H9 (cell line): ENCODE results near the gene TAF9B. TPM values are rescaled to one million over a fixed set of nuclear protein-coding genes. Genes with fewer than 3 reads are reported as not detected.
A peak's percentile ranks its signal among the peaks of the same experiment; 100 is the strongest.

Experiments used
- DNase-seq: peaks from one replicate; pipeline ENCODE4 v3.0.0-alpha.2; 2017
- H2AFZ ChIP-seq: one replicate; pipeline ENCODE4 v1.6.1; 2013; ENCODE audit warnings: mild to moderate bottlenecking, low read length, control low read depth, moderate library complexity
- H2AK5ac ChIP-seq: 2 replicates; pipeline ENCODE4 v1.6.1; 2013; ENCODE audit warnings: low read length, control low read depth, mixed read lengths; ENCODE audit not compliant: insufficient read length
- H2BK120ac ChIP-seq: one replicate; pipeline ENCODE4 v1.6.1; 2013; ENCODE audit warnings: low read depth, mild to moderate bottlenecking, low read length, control low read depth, inconsistent platforms; ENCODE audit not compliant: poor library complexity, severe bottlenecking
- H2BK12ac ChIP-seq: 2 replicates; pipeline ENCODE4 v1.6.1; 2013; ENCODE audit warnings: low read length, control low read depth, mixed read lengths, low read depth; ENCODE audit not compliant: insufficient read length
- H2BK15ac ChIP-seq: 2 replicates; pipeline ENCODE4 v1.6.1; 2013; ENCODE audit warnings: low read depth, low read length, control low read depth
- H2BK20ac ChIP-seq: one replicate; pipeline ENCODE4 v1.6.1; 2013; ENCODE audit warnings: low read depth, mild to moderate bottlenecking, low read length, control low read depth, inconsistent platforms; ENCODE audit not compliant: poor library complexity, severe bottlenecking
- H2BK5ac ChIP-seq: 2 replicates; pipeline ENCODE4 v1.6.1; 2013; ENCODE audit warnings: low read length, control low read depth, mixed read lengths; ENCODE audit not compliant: insufficient read length
- H3K14ac ChIP-seq: 2 replicates; pipeline ENCODE4 v1.6.1; 2013; ENCODE audit warnings: low read length, control low read depth; ENCODE audit not compliant: insufficient read depth
- H3K18ac ChIP-seq: 2 replicates; pipeline ENCODE4 v1.6.1; 2013; ENCODE audit warnings: low read depth, mild to moderate bottlenecking, mixed read lengths, low read length, control low read depth; ENCODE audit not compliant: insufficient read length
- H3K23ac ChIP-seq: 2 replicates; pipeline ENCODE4 v1.6.1; 2013; ENCODE audit warnings: low read length, control low read depth, mixed read lengths, low read depth; ENCODE audit not compliant: insufficient read length
- H3K23me2 ChIP-seq: 2 replicates; pipeline ENCODE4 v1.6.1; 2013; ENCODE audit warnings: low read depth, mild to moderate bottlenecking, mixed read lengths, low read length, control low read depth; ENCODE audit not compliant: insufficient read length, poor library complexity, severe bottlenecking
- H3K27ac ChIP-seq: 2 replicates; pipeline ENCODE4 v1.5.1; 2013; ENCODE audit warnings: low read length, control low read depth, mixed read lengths, low read depth; ENCODE audit not compliant: insufficient read length
- H3K27me3 ChIP-seq: 2 replicates; pipeline ENCODE4 v1.6.1; 2013; ENCODE audit warnings: low read length, control low read depth, inconsistent platforms; ENCODE audit not compliant: insufficient read depth
- H3K4ac ChIP-seq: 2 replicates; pipeline ENCODE4 v1.6.1; 2013; ENCODE audit warnings: low read depth, mild to moderate bottlenecking, control low read depth, inconsistent platforms, low read length, moderate library complexity
- H3K4me1 ChIP-seq: 2 replicates; pipeline ENCODE4 v1.6.1; 2013; ENCODE audit warnings: low read length, control low read depth, inconsistent platforms; ENCODE audit not compliant: insufficient read depth
- H3K4me2 ChIP-seq: 2 replicates; pipeline ENCODE4 v1.6.1; 2013; ENCODE audit warnings: low read length, control low read depth, mixed read lengths; ENCODE audit not compliant: insufficient read length, insufficient read depth
- H3K56ac ChIP-seq: 2 replicates; pipeline ENCODE4 v1.6.1; 2013; ENCODE audit warnings: low read depth, mild to moderate bottlenecking, mixed read lengths, low read length, control low read depth; ENCODE audit not compliant: insufficient read length
- H3K79me1 ChIP-seq: 2 replicates; pipeline ENCODE4 v1.6.1; 2013; ENCODE audit warnings: low read depth, mild to moderate bottlenecking, moderate library complexity, low read length, control low read depth, inconsistent platforms; ENCODE audit not compliant: insufficient read depth, poor library complexity, severe bottlenecking
- H3K79me2 ChIP-seq: 2 replicates; pipeline ENCODE4 v1.6.1; 2013; ENCODE audit warnings: low read length, control low read depth, inconsistent platforms; ENCODE audit not compliant: insufficient read depth
- H3K9ac ChIP-seq: 2 replicates; pipeline ENCODE4 v1.6.1; 2013; ENCODE audit warnings: low read length, control low read depth, mixed read lengths; ENCODE audit not compliant: insufficient read length; ENCODE audit errors: extremely low read depth
- H3K9me3 ChIP-seq: one replicate; pipeline ENCODE4 v1.6.1; 2013; ENCODE audit warnings: low read depth, low read length, inconsistent platforms; ENCODE audit not compliant: control insufficient read depth
- H3T11ph ChIP-seq: one replicate; pipeline ENCODE4 v1.6.1; 2013; ENCODE audit warnings: mild to moderate bottlenecking, low read length, control low read depth, inconsistent platforms
- H4K20me1 ChIP-seq: one replicate; pipeline ENCODE4 v1.6.1; 2013; ENCODE audit not compliant: control insufficient read depth, insufficient read length, insufficient read depth
- H4K5ac ChIP-seq: 2 replicates; pipeline ENCODE4 v1.6.1; 2013; ENCODE audit warnings: low read depth, mild to moderate bottlenecking, mixed read lengths, low read length, control low read depth; ENCODE audit not compliant: insufficient read length
- H4K8ac ChIP-seq: replicated peaks from 2 replicates; pipeline ENCODE4 v1.6.1; 2013; ENCODE audit warnings: low read length, control low read depth, mixed read lengths, low read depth; ENCODE audit not compliant: insufficient read length
- H4K91ac ChIP-seq: 2 replicates; pipeline ENCODE4 v1.6.1; 2013; ENCODE audit warnings: low read depth, mild to moderate bottlenecking, moderate library complexity, mixed read lengths, low read length, control low read depth; ENCODE audit not compliant: insufficient read length
- H3K27ac Mint-ChIP-seq, 3 experiments: 2 replicates in 2 of 3; 3 replicates in 1 of 3; pipeline ENCODE4 v1.8.0; 2020 to 2021; ENCODE audit warnings: mixed read lengths in 3 of 3, mild to moderate bottlenecking in 1 of 3, moderate library complexity in 1 of 3
- H3K27me3 Mint-ChIP-seq: 2 replicates; pipeline ENCODE4 v1.8.0; 2021; ENCODE audit warnings: low read depth, mild to moderate bottlenecking, moderate library complexity, mixed read lengths
- H3K36me3 Mint-ChIP-seq, 3 experiments: 2 replicates in 2 of 3; 3 replicates in 1 of 3; pipeline ENCODE4 v1.8.0; 2020 to 2021; ENCODE audit warnings: low read depth in 3 of 3, mixed read lengths in 3 of 3; ENCODE audit not compliant: insufficient read depth in 1 of 3
- H3K4me1 Mint-ChIP-seq, 2 experiments: 2 replicates each; pipeline ENCODE4 v1.8.0; 2020; ENCODE audit warnings: mixed read lengths in 2 of 2
- H3K4me3 Mint-ChIP-seq, 2 experiments: 2 replicates in 1 of 2; 3 replicates in 1 of 2; pipeline ENCODE4 v1.8.0; 2020 to 2021; ENCODE audit warnings: mild to moderate bottlenecking in 2 of 2, mixed read lengths in 2 of 2, moderate library complexity in 1 of 2
- H3K9me3 Mint-ChIP-seq, 2 experiments: 2 replicates in 1 of 2; 3 replicates in 1 of 2; pipeline ENCODE4 v1.8.0; 2020; ENCODE audit warnings: mild to moderate bottlenecking in 2 of 2, mixed read lengths in 2 of 2, moderate library complexity in 1 of 2
- WGBS: extraction: QIAGEN DNeasy Blood & Tissue Kit; methylation state at CpG from one replicate; pipeline ENCODE4 v1.1.7; 2013; ENCODE audit warnings: missing lambda C conversion rate, low lambda C conversion rate, mixed read lengths; ENCODE audit not compliant: insufficient read length; ENCODE audit errors: extremely low coverage; 5-methylcytosine and 5-hydroxymethylcytosine counted together
- total RNA-seq: library from RNA; stranded (reverse); gene quantifications from 2 replicates; pipeline ENCODE4 v1.2.1, GENCODE V29; 2021
- TF ChIP-seq, protein P1 (sequence below): fragments of 200-600 bp; sonication (generic); conservative IDR thresholded peaks from 3 replicates; pipeline ENCODE4 v1.8.0; 2021; ENCODE audit warnings: antibody characterized with exemption, mild to moderate bottlenecking

Gene TAF9B
- total RNA-seq, 1 experiment from 2014 or later: 34.9 TPM

DNA sequence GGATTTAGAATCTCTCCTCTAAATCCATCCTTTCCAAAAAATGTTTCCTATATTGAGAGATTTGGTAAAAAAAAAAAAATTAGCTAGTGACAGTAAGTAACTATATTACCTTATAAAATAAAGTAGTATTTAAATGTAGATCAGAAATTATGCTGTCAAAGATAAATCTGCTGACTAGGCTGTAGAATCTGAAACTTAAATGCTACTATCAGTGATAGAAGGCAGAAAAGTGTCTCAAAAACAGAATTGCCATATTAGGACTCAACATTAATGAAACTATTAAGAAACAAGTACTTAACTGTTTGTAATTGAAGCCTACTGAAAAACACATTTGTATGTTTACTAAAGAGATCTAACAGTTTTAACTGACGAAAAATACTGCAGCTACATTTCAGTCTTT is 8.3 kb downstream of the TAF9B start:
- no peaks in the 10 kb centered on the region for H3K23me2 ChIP-seq
- no peak overlapping the region for H2BK12ac ChIP-seq
- H2AK5ac ChIP-seq: no peak overlapping the region
- no peaks in the 10 kb centered on the region for H3K27me3 Mint-ChIP-seq
- no peak overlapping the region for H3K4me2 ChIP-seq
- H3K36me3 Mint-ChIP-seq: peaks cover 7 to 41% (median 36%) of the 10 kb centered on the region in 3 experiments; a peak in 6 of 7 replicates
- H2BK5ac ChIP-seq: no peak overlapping the region
- H3K27ac Mint-ChIP-seq: peak overlapping the region in 1 of 3 experiments; percentile 47; a peak in 2 of 7 replicates
- no peaks in the 10 kb centered on the region for H3K79me2 ChIP-seq
- no peak overlapping the region for H3K27ac ChIP-seq
- no peak overlapping the region for H3K4me3 Mint-ChIP-seq
- DNase-seq: no peak
- no peaks in the 10 kb centered on the region for H4K20me1 ChIP-seq
- H3K14ac ChIP-seq: no peak overlapping the region
- no peak overlapping the region for H4K5ac ChIP-seq
- H3K9ac ChIP-seq: no peak overlapping the region
- H4K8ac ChIP-seq: no peak overlapping the region
- no peak overlapping the region for H4K91ac ChIP-seq
- H3K4me1 Mint-ChIP-seq: no peaks in the 10 kb centered on the region
- WGBS: no CpG with 5 or more reads among the region's 1 CpG
- H2BK20ac ChIP-seq: no peak overlapping the region
- no peaks in the 10 kb centered on the region for H3K27me3 ChIP-seq
- H3K9me3 ChIP-seq: peaks cover 4% of the 10 kb centered on the region
- TF ChIP-seq, protein P1, sequence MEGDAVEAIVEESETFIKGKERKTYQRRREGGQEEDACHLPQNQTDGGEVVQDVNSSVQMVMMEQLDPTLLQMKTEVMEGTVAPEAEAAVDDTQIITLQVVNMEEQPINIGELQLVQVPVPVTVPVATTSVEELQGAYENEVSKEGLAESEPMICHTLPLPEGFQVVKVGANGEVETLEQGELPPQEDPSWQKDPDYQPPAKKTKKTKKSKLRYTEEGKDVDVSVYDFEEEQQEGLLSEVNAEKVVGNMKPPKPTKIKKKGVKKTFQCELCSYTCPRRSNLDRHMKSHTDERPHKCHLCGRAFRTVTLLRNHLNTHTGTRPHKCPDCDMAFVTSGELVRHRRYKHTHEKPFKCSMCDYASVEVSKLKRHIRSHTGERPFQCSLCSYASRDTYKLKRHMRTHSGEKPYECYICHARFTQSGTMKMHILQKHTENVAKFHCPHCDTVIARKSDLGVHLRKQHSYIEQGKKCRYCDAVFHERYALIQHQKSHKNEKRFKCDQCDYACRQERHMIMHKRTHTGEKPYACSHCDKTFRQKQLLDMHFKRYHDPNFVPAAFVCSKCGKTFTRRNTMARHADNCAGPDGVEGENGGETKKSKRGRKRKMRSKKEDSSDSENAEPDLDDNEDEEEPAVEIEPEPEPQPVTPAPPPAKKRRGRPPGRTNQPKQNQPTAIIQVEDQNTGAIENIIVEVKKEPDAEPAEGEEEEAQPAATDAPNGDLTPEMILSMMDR: no peak
- no peak overlapping the region for H3K18ac ChIP-seq
- no peaks in the 10 kb centered on the region for H3K79me1 ChIP-seq
- H3K56ac ChIP-seq: no peak overlapping the region
- peaks cover 41 to 46% of the 10 kb centered on the region in 2 experiments for H3K9me3 Mint-ChIP-seq
- H2BK120ac ChIP-seq: no peak overlapping the region
- no peak overlapping the region for H3K4ac ChIP-seq
- no peak overlapping the region for H3K23ac ChIP-seq
- no peak overlapping the region for H3T11ph ChIP-seq
- H2BK15ac ChIP-seq: no peak overlapping the region
- H2AFZ ChIP-seq: no peak overlapping the region
- no peaks in the 10 kb centered on the region for H3K4me1 ChIP-seq
